ENCODE measurements around the gene PIR. TPM values are rescaled to one million over a fixed set of nuclear protein-coding genes. Genes with fewer than 3 reads are reported as not detected.

PIR gene
- total and polyA plus RNA-seq, 12 donors = 11.9 to 48.6 (median 21.4) TPM

- no peaks in the 10 kb centered on the region for H3K9me3 ChIP-seq (replicated peaks in 1 of 3)
- no peaks in the 10 kb centered on the region for H3K4me1 ChIP-seq (replicated peaks in 1 of 2)
- DNase-seq = no peak
- no peak for TF ChIP-seq POLR2A (IDR thresholded peaks at IDR 0.05)
- no peak for TF ChIP-seq CTCF (IDR thresholded peaks at IDR 0.05)
- no peak overlapping the region for H3K4me3 ChIP-seq
- intact Hi-C loops (cut with DNase I) = no loop called here
- no peak overlapping the region for H3K27ac ChIP-seq
- H3K27me3 ChIP-seq = peaks cover 4% of the 10 kb centered on the region
- H3K36me3 ChIP-seq (replicated peaks in 1 of 2) = no peaks in the 10 kb centered on the region
- WGBS, 4 donors = 74 to 100% (median 85%) methylated on average over 1 of the region's 1 CpG
Observed at GRCh38 chrX:15376956-15377355, 116.2 kb downstream of the PIR start.

DNA sequence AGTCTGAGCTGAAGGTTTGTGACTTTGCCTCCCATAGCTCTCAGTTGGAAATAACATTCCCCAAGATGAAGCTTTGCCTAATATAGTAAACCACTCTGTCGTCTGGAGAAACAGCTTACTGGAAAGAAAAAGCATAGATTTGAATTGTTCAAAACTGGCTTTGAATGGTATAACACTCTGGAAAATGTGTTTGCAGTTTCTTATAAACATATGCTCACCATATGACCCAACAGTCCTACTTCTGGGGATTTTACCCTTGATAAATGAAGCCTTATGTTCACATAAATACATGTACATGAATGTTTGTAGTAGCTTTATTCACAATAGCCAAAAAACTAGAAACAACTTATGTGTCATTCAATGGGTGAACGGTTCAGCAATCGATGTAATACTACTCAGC is 119.2 kb downstream of the PIR start:
- TF ChIP-seq CTCF (IDR thresholded peaks at IDR 0.05) = no peak
- no peak for TF ChIP-seq POLR2A (IDR thresholded peaks at IDR 0.05)
- Histone ChIP-seq H3K36me3 (replicated peaks in 1 of 2) (no peaks in the 10 kb centered on the region), H3K27me3 (peaks cover 4% of the 10 kb centered on the region), H3K27ac (no peak overlapping the region), H3K9me3 (replicated peaks in 1 of 3) (no peaks in the 10 kb centered on the region), H3K4me1 (replicated peaks in 1 of 2) (no peaks in the 10 kb centered on the region), H3K4me3 (no peak overlapping the region)
- intact Hi-C loops (cut with DNase I) = no loop called here
- 71 to 91% (median 84%) methylated on average over 3 of the region's 3 CpGs for WGBS, 4 donors
- no peak for DNase-seq

DNA sequence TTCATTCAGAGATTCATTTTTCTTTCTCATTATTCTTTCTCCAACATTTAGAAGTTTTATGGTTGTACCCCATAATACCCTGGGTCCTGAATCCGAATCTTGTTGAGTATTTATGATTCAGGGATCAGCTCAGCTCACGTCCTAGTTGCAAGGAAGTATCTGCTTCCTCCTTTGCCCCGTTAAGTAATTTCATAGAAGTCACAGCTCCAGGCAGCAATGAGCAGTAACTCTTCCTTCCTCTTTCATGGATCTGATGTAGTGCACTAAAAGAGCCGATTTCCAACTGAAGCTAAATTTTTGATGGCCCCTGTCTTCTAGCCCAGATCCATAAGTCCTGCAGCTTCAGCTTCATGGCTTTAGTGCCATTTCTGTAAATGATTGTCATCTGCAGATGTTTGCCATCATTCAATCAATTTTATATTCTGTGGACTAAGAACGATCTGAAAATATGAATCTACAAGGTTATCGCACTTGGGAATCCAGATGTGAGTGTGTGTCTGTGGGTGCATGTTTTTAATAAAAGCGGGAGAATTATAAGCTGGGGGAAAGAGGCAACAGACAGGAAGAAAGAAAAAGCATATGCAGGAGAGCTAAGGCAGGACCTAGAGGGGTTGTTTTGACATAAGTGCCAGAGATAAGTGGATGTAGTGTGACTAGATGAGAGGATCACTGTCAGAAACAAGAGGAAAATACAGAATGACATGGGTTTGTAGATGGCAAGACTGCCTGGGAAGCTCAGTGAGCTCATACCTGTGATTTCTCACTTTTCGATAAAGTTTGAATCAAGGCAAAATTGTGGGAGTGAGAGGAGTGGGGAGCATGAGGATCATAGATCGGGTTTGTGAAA is 126.4 kb downstream of the PIR start:
- TF ChIP-seq POLR2A (IDR thresholded peaks at IDR 0.05) (no peak), CTCF (IDR thresholded peaks at IDR 0.05) (no peak)
- Histone ChIP-seq H3K4me3 (no peak overlapping the region), H3K27me3 (peaks cover 15% of the 10 kb centered on the region), H3K4me1 (replicated peaks in 1 of 2) (no peaks in the 10 kb centered on the region), H3K36me3 (replicated peaks in 1 of 2) (no peaks in the 10 kb centered on the region), H3K27ac (no peak overlapping the region), H3K9me3 (replicated peaks in 1 of 3) (no peaks in the 10 kb centered on the region)
- 66 to 72% (median 69%) methylated on average over 8 to 9 of the region's 9 CpGs for WGBS, 4 donors
- DNase-seq = no peak
- intact Hi-C loops (cut with DNase I) = no loop called here

DNA sequence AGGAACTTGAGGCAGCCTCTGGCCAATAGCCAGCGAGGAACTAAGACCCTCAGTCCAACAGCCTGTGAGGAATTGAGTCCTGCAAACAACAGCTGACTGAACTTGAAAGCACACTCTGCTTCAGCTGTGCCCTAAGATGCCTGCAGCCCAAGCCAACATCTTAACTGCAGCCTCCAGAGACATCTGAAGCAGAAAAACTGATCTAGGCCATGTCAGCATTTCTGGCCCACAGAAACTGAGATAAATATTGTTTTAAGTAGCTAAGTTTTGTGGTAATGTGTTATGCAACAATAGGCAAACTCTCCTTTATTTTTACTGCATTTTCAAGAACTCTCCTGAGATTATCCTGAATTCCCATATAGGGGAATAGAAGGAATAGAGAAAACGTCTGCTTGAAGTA is 133.4 kb downstream of the PIR start:
- Histone ChIP-seq H3K27me3 (peaks cover 2% of the 10 kb centered on the region), H3K27ac (no peak overlapping the region), H3K9me3 (replicated peaks in 1 of 3) (no peaks in the 10 kb centered on the region), H3K36me3 (replicated peaks in 1 of 2) (no peaks in the 10 kb centered on the region), H3K4me3 (no peak overlapping the region), H3K4me1 (replicated peaks in 1 of 2) (no peaks in the 10 kb centered on the region)
- TF ChIP-seq POLR2A (IDR thresholded peaks at IDR 0.05) = no peak
- no peak for TF ChIP-seq CTCF (IDR thresholded peaks at IDR 0.05)
- no peak for DNase-seq
- intact Hi-C loops (cut with DNase I) = no loop called here
- WGBS, 4 donors = 45 to 84% (median 77%) methylated on average over 1 to 2 of the region's 2 CpGs

Measured in adrenal gland (tissue), 12 donors.